IMR-90 (cell line): ENCODE data around the gene ANKRD7. TPM values are rescaled to one million over a fixed set of nuclear protein-coding genes. Genes with fewer than 3 reads are reported as not detected.

Experiments used
- ATAC-seq: fragments of 200-7000 bp; cut with Tn5 transposase; 2 replicates; pipeline ENCODE4 v1.9.1; 2020; ENCODE audit warnings: low read depth, mild to moderate bottlenecking, moderate library complexity
- BruUV-seq: library from RNA; stranded (reverse); fragments of 400-500 nt; replicated peaks from 2 replicates; lab custom pipeline; 2021; lab: Mats Ljungman, UMichigan
- CTCF ChIA-PET: fragments of 300-600 bp; formaldehyde crosslinking; extraction: SDS; loops from one replicate; lab custom pipeline; 2021; ENCODE audit warnings: antibody characterized with exemption; lab: Yijun Ruan, JAX
- POLR2A ChIA-PET: fragments of 300-600 bp; sonication (Branson Sonifier 250); formaldehyde crosslinking; loops from one replicate; lab custom pipeline; 2022; ENCODE audit warnings: antibody characterized with exemption; ENCODE audit not compliant: unreplicated experiment; lab: Charles Lee
- DNase-seq: peaks from one replicate; pipeline ENCODE4 v3.0.0; 2013
- H2AFZ ChIP-seq: replicated peaks from 2 replicates; pipeline ENCODE3; 2013; ENCODE audit warnings: low read length, mild to moderate bottlenecking; ENCODE audit not compliant: poor library complexity
- H2AK5ac ChIP-seq: 2 replicates; pipeline ENCODE4 v1.6.1; 2013; ENCODE audit warnings: low read depth, low read length, inconsistent platforms
- H2AK9ac ChIP-seq: replicated peaks from 2 replicates; pipeline ENCODE3; 2013; ENCODE audit warnings: mild to moderate bottlenecking, low read depth, low read length, moderate library complexity; ENCODE audit not compliant: poor library complexity
- H2BK120ac ChIP-seq: 2 replicates; pipeline ENCODE4 v1.6.1; 2013; ENCODE audit warnings: low read depth, low read length, inconsistent platforms
- H2BK15ac ChIP-seq: 3 replicates; pipeline ENCODE4 v1.6.1; 2013; ENCODE audit warnings: low read depth, low read length, inconsistent platforms
- H2BK20ac ChIP-seq: 2 replicates; pipeline ENCODE4 v1.6.1; 2013; ENCODE audit warnings: low read depth, mild to moderate bottlenecking, inconsistent platforms, low read length, moderate library complexity
- H2BK5ac ChIP-seq: 2 replicates; pipeline ENCODE4 v1.6.1; 2013; ENCODE audit warnings: mild to moderate bottlenecking, low read depth, low read length, inconsistent platforms; ENCODE audit not compliant: poor library complexity, severe bottlenecking
- H3K14ac ChIP-seq: replicated peaks from 2 replicates; pipeline ENCODE4 v1.6.1; 2013; ENCODE audit warnings: low read depth, low read length, inconsistent platforms
- H3K18ac ChIP-seq: 2 replicates; pipeline ENCODE4 v1.6.1; 2013; ENCODE audit warnings: low read depth, low read length, control low read depth
- H3K23ac ChIP-seq: 2 replicates; pipeline ENCODE4 v1.6.1; 2013; ENCODE audit warnings: low read depth, low read length, inconsistent platforms
- H3K27ac ChIP-seq: 2 replicates; pipeline ENCODE4 v1.5.1; 2013; ENCODE audit warnings: mild to moderate bottlenecking, control low read depth, low read length; ENCODE audit not compliant: insufficient read depth
- H3K27me3 ChIP-seq: 2 replicates; pipeline ENCODE4 v1.6.1; 2013; ENCODE audit warnings: low read length; ENCODE audit not compliant: control insufficient read depth, insufficient read depth
- H3K36me3 ChIP-seq: 2 replicates; pipeline ENCODE4 v1.6.1; 2013; ENCODE audit warnings: low read length, mixed read lengths; ENCODE audit not compliant: control insufficient read depth, insufficient read depth
- H3K4ac ChIP-seq: 2 replicates; pipeline ENCODE4 v1.6.1; 2013; ENCODE audit warnings: low read depth, low read length, inconsistent platforms
- H3K4me1 ChIP-seq: 2 replicates; pipeline ENCODE4 v1.6.1; 2013; ENCODE audit warnings: low read length, mixed read lengths; ENCODE audit not compliant: control insufficient read depth, insufficient read depth
- H3K4me2 ChIP-seq: 2 replicates; pipeline ENCODE4 v1.6.1; 2013; ENCODE audit warnings: low read depth, mild to moderate bottlenecking, control low read depth, low read length, moderate library complexity
- H3K4me3 ChIP-seq: 2 replicates; pipeline ENCODE4 v1.5.1; 2013; ENCODE audit warnings: low read depth, mild to moderate bottlenecking, control low read depth, low read length, moderate library complexity; ENCODE audit not compliant: insufficient read depth
- H3K56ac ChIP-seq: 2 replicates; pipeline ENCODE4 v1.6.1; 2013; ENCODE audit warnings: low read length, inconsistent platforms; ENCODE audit not compliant: insufficient read depth; ENCODE audit errors: extremely low read depth
- H3K79me1 ChIP-seq, 2 experiments: 2 replicates each; pipeline ENCODE4 v1.6.1; 2013; ENCODE audit warnings: low read length in 2 of 2, inconsistent platforms in 1 of 2, low read depth in 1 of 2
- H3K9ac ChIP-seq: 2 replicates; pipeline ENCODE4 v1.6.1; 2013; ENCODE audit warnings: low read depth, low read length, control low read depth
- H3K9me1 ChIP-seq: 2 replicates; pipeline ENCODE4 v1.6.1; 2013; ENCODE audit warnings: low read length, inconsistent platforms; ENCODE audit not compliant: insufficient read depth
- H3K9me3 ChIP-seq: 2 replicates; pipeline ENCODE4 v1.6.1; 2013; ENCODE audit warnings: low read length; ENCODE audit not compliant: control insufficient read depth, insufficient read depth
- H4K20me1 ChIP-seq: 2 replicates; pipeline ENCODE4 v1.6.1; 2013; ENCODE audit warnings: low read length, inconsistent platforms; ENCODE audit not compliant: insufficient read depth
- H4K5ac ChIP-seq: 2 replicates; pipeline ENCODE4 v1.6.1; 2013; ENCODE audit warnings: mild to moderate bottlenecking, low read depth, low read length, control low read depth
- H4K8ac ChIP-seq, 2 experiments: 2 replicates each; pipeline ENCODE4 v1.6.1; 2013; ENCODE audit warnings: low read depth in 2 of 2, low read length in 2 of 2, control low read depth in 1 of 2, inconsistent platforms in 1 of 2
- H4K91ac ChIP-seq: 2 replicates; pipeline ENCODE4 v1.6.1; 2013; ENCODE audit warnings: low read depth, low read length, inconsistent platforms; ENCODE audit not compliant: insufficient read depth
- CTCF ChIP-seq: conservative IDR thresholded peaks from 2 replicates; pipeline ENCODE4 v1.5.1; 2012; ENCODE audit warnings: mild to moderate bottlenecking, low read depth, low read length, improper control_type of control experiment
- ELK1 ChIP-seq: fragments of 150-350 bp; IDR thresholded peaks from 2 replicates; pipeline ENCODE4 v1.6.1; 2016; ENCODE audit warnings: low read depth, mild to moderate bottlenecking, low read length, moderate library complexity, borderline replicate concordance
- WGBS, 2 experiments: methylation state at CpG; one replicate each; pipeline versions ENCODE4 v1.1.5 to v1.1.7; 2013; ENCODE audit warnings: missing lambda C conversion rate in 2 of 2; ENCODE audit not compliant: insufficient read length in 1 of 2; ENCODE audit errors: extremely low coverage in 2 of 2; 5-methylcytosine and 5-hydroxymethylcytosine counted together
- dilution Hi-C: fragments of 300-500 bp; cut with HindIII; formaldehyde crosslinking; loops from one replicate; pipeline ENCODE4 v1.14.3; 2018; ENCODE audit warnings: low sequenced_read_pairs; ENCODE audit not compliant: unreplicated experiment
- in situ Hi-C: fragments of 300-500 bp; cut with MboI; formaldehyde crosslinking; loops from 3 replicates; pipeline ENCODE4 v1.14.3; 2019; ENCODE audit warnings: low sequenced_read_pairs, inconsistent platforms, mixed read lengths
- intact Hi-C: fragments of 100-400 bp; cut with micrococcal nuclease; formaldehyde crosslinking; loops from 2 replicates; pipeline ENCODE4 v1.10.0; 2022
- polyA plus RNA-seq, 3 experiments: library from polyadenylated mRNA; depleted of rRNA; stranded (reverse); fragments of >200 nt; gene quantifications; 2 replicates each; pipeline ENCODE4 v1.2.3, GENCODE V29; 2012; ENCODE audit warnings: low replicate concordance in 1 of 3
- total RNA-seq: library from RNA; depleted of rRNA; stranded (reverse); fragments of >200 nt; gene quantifications from 2 replicates; pipeline ENCODE4 v1.2.3, GENCODE V29; 2012

Gene ANKRD7
- total and polyA plus RNA-seq, 2 of the 4 experiments (the other 2 are of a cell fraction) = 0.17 to 0.18 TPM

- Histone ChIP-seq H2BK120ac (no peak overlapping the region), H3K23ac (no peak overlapping the region), H3K4me1 (no peaks in the 10 kb centered on the region), H3K4me3 (no peak overlapping the region), H3K9me1 (no peaks in the 10 kb centered on the region), H2AFZ (no peak overlapping the region), H3K27ac (no peak overlapping the region), H4K8ac (no peak overlapping the region), H3K14ac (no peak overlapping the region), H3K9ac (no peak overlapping the region), H3K79me1 (no peaks in the 10 kb centered on the region), H4K91ac (no peak overlapping the region), H3K27me3 (no peaks in the 10 kb centered on the region), H3K9me3 (no peaks in the 10 kb centered on the region), H4K5ac (no peak overlapping the region), H2BK5ac (no peak overlapping the region), H4K20me1 (no peaks in the 10 kb centered on the region), H3K36me3 (no peaks in the 10 kb centered on the region), H2BK20ac (no peak overlapping the region), H3K4me2 (no peak overlapping the region), H2AK9ac (no peak overlapping the region), H3K56ac (no peak overlapping the region), H2AK5ac (no peak overlapping the region), H3K18ac (no peak overlapping the region), H3K4ac (no peak overlapping the region), H2BK15ac (no peak overlapping the region)
- ChIA-PET POLR2A (no interaction called here), CTCF (interaction anchor here (0.6 kb wide), 1 partner anchor 241 kb away, joined by 3 read pairs; no protein-coding TSS in a partner anchor)
- no TSS peak for BruUV-seq
- dilution Hi-C loops = no loop called here
- 100% methylated on average over 2 of the region's 4 CpGs; no CpG with 5 or more reads in 1 of the 2 experiments for WGBS, 2 experiments
- ATAC-seq (no peak), DNase-seq (no peak)
- TF ChIP-seq CTCF (peak; percentile 15; the same call in 1 of the 2 replicates), ELK1 (no peak)
- intact Hi-C loops = no loop called here
- in situ Hi-C loops = no loop called here
Observed at GRCh38 chr7:118250860-118251494, 26.5 kb downstream of the ANKRD7 start.
